Heart right ventricle (tissue), 16 donors: ENCODE measurements around the gene MLLT3. TPM values are rescaled to one million over a fixed set of nuclear protein-coding genes. Genes with fewer than 3 reads are reported as not detected.

ENCODE experiments used
- ATAC-seq, 8 donors: fragments of 200-7000 bp; cut with Tn5 transposase; one replicate each; pipeline ENCODE4 v1.9.1; 2020; ENCODE audit warnings: mild to moderate bottlenecking in 8 of 8, moderate library complexity in 8 of 8, moderate number of reproducible peaks in 1 of 8
- DNase-seq, 2 donors: peaks; one replicate each; pipeline ENCODE4 v3.0.0-alpha.2; 2020
- H3K27ac ChIP-seq, 10 donors: fragments of 200-600 bp; sonication (generic) in 2 of 10; one replicate each; pipeline versions ENCODE4 v1.5.0 to v1.8.0; 2020 to 2022; ENCODE audit warnings: mild to moderate bottlenecking in 3 of 10
- H3K27me3 ChIP-seq, 7 donors: fragments of 200-600 bp; one replicate each; pipeline ENCODE4 v1.8.0; 2021 to 2022; ENCODE audit warnings: mild to moderate bottlenecking in 2 of 7
- H3K36me3 ChIP-seq, 9 donors: fragments of 200-600 bp; sonication (generic) in 1 of 9; one replicate each; pipeline versions ENCODE4 v1.5.0 to v1.8.0; 2020 to 2022; ENCODE audit warnings: mild to moderate bottlenecking in 2 of 9
- H3K4me1 ChIP-seq, 9 donors: fragments of 200-600 bp; sonication (generic) in 1 of 9; one replicate each; pipeline versions ENCODE4 v1.5.0 to v1.8.0; 2020 to 2022; ENCODE audit warnings: mild to moderate bottlenecking in 4 of 9
- H3K4me3 ChIP-seq, 10 donors: fragments of 200-600 bp; sonication (generic) in 2 of 10; one replicate each; pipeline versions ENCODE4 v1.5.0 to v1.8.0; 2020 to 2022; ENCODE audit warnings: mild to moderate bottlenecking in 7 of 10, moderate library complexity in 2 of 10
- H3K9me3 ChIP-seq, 11 donors: fragments of 200-600 bp in 10 of 11; sonication (generic) in 2 of 11; one replicate each; pipeline versions ENCODE4 v1.5.0 to v1.8.0; 2013 to 2022; ENCODE audit warnings: mild to moderate bottlenecking in 2 of 11, control low read depth in 1 of 11, moderate library complexity in 1 of 11
- CTCF ChIP-seq, 9 donors: fragments of 200-600 bp; sonication (generic) in 2 of 9; IDR thresholded peaks; one replicate each; pipeline versions ENCODE4 v1.5.0 to v1.8.0; 2021 to 2022; ENCODE audit warnings: antibody characterized with exemption in 9 of 9, mild to moderate bottlenecking in 5 of 9, moderate library complexity in 1 of 9
- WGBS, 2 donors: extraction: QIAGEN DNeasy Blood & Tissue Kit; methylation state at CpG; one replicate each; pipeline ENCODE4 v1.1.7; 2013; ENCODE audit warnings: inconsistent platforms in 1 of 2; 5-methylcytosine and 5-hydroxymethylcytosine counted together
- intact Hi-C, 10 donors: fragments of 100-400 bp; cut with DNase I; formaldehyde crosslinking; loops; one replicate each; pipeline versions ENCODE4 v1.11.1 to v1.14.2; 2022
- polyA plus RNA-seq, 2 donors: library from polyadenylated mRNA; stranded (reverse); fragments of 200-250 nt; gene quantifications; one replicate each; pipeline ENCODE4 v1.2.3, GENCODE V29; 2013
- total RNA-seq, 10 donors: library from RNA; stranded (reverse); fragmentation: NEBNext Ultra II Directional in 3 of 10; extraction: Animal tissue kit (Norgen Biotek cat#: 25700) in 3 of 10; gene quantifications; one replicate each; pipeline versions ENCODE4 v1.2.1 to v1.2.4, GENCODE V29; 2021 to 2023
- donor health status: Arrhythmogenic right ventricular cardiomyopathy.
- donor health status: ischemic (EF 13 %, LVEDD 7.1; RV severe dilation, severe dysfunction).
- donor health status: healthy with polysubstance abuse.
- donor health status: DM: no; HTN: yes; CAD: no.
- donor health status: DM: no; HTN: no; CAD: no.
- donor health status: ischemic (EF 25% LVEDD 6.9; RV normal size, moderate dysfunction).
- donor health status: ischemic (EF 25% LVEDD 5.7; RV mildly dilated, moderate dysfunction).
- donor health status: healthy.
- donor health status: DM: yes; HTN: yes; CAD: no.
- donor health status: Ischemic cardiomyopathy.
- donor health status: ischemic (EF 35%, LVEDD 5.7; RV mildly dilated, moderate dysfunction).
- donor health status: nonischemic (EF 11% LVEDD 7.7; RV severe dilation, severe dysfunction).
- donor health status: DM: yes; HTN: yes; CAD: no.
- donor health status: PGD.
- donor health status: ischemic (EF 29% LVEDD 5.4; RV normal size, mild dysfunction).
- donor health status: nonischemic (EF 23%, LVEDD 6.1; RV moderate dilation, normal function).

The MLLT3 gene
- total and polyA plus RNA-seq, 12 donors = 4.3 to 22.7 (median 13.5) TPM

GRCh38 chr9:20464242-20464641 is 158.1 kb downstream of the MLLT3 start:
- H3K36me3 ChIP-seq = no peaks in the 10 kb centered on the region
- no peaks in the 10 kb centered on the region for H3K27me3 ChIP-seq
- H3K27ac ChIP-seq = no peak overlapping the region
- no peak for TF ChIP-seq CTCF (IDR thresholded peaks at IDR 0.05)
- no peaks in the 10 kb centered on the region for H3K9me3 ChIP-seq
- intact Hi-C loops = loop anchor here in 3 of 10 donors (2.0 to 10.0 kb wide), 3 partner anchors 31 to 61 kb away; no protein-coding TSS in a partner anchor
- DNase-seq = no peak
- no peak overlapping the region for H3K4me3 ChIP-seq
- 76 to 79% methylated on average over 4 of the region's 4 CpGs for WGBS, 2 donors
- ATAC-seq = no peak
- peaks cover 0 to 17% (median 3%) of the 10 kb centered on the region in 9 donors for H3K4me1 ChIP-seq

DNA sequence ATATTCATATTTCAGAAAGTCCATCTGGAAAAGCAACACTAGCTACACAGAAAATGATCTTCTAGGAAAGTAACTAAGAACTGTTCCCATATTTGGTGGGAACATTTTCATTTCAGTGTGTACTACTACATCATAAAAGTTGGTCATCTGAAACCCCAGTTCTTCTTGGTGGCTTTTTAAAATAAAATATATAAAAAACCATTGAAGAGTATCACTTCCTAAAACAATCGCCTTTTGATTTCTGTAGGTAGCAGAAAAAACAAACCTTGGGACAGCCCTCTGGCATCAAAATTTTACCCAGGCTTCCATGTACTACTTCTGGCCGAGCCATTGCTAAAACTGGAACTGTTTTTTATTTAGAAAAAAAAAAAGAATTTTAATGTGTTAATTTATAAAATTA is 158.5 kb downstream of the MLLT3 start:
- Histone ChIP-seq H3K4me3 (no peak overlapping the region), H3K27me3 (no peaks in the 10 kb centered on the region), H3K27ac (no peak overlapping the region), H3K9me3 (no peaks in the 10 kb centered on the region), H3K36me3 (no peaks in the 10 kb centered on the region), H3K4me1 (peaks cover 0 to 17% (median 3%) of the 10 kb centered on the region in 9 donors)
- no peak for TF ChIP-seq CTCF (IDR thresholded peaks at IDR 0.05)
- no peak for DNase-seq
- WGBS, 2 donors = 96 to 98% methylated on average over 2 of the region's 2 CpGs
- intact Hi-C loops = loop anchor here in 3 of 10 donors (2.0 to 10.0 kb wide), 3 partner anchors 31 to 61 kb away; no protein-coding TSS in a partner anchor
- no peak for ATAC-seq

GRCh38 chr9:20462410-20462809 is 159.9 kb downstream of the MLLT3 start:
- H3K4me3 ChIP-seq = no peak overlapping the region
- no peak for ATAC-seq

DNA sequence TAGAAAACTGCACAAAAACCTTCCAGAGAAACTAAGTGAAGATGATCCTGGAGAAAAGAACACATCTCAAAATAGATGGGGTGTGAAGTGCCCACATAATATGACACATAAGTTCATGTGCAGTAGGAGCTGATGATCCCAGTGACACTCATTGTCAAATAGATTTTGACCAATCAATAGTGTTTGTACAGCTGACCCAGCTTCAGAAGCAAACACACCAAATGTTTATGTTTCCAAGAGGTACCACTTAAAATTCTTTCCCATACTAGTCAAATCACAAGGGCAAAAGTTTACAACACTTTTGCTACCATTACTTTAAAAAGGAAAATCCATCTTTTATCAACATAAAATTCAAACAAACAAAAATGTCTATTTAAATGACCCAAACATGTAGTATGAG is 175.0 kb downstream of the MLLT3 start:
- H3K27ac ChIP-seq = no peak overlapping the region
- H3K4me1 ChIP-seq = peaks cover 0 to 12% (median 0%) of the 10 kb centered on the region in 9 donors
- H3K36me3 ChIP-seq = peaks cover 0 to 12% (median 0%) of the 10 kb centered on the region in 9 donors
- H3K4me3 ChIP-seq = no peak overlapping the region
- no peaks in the 10 kb centered on the region for H3K9me3 ChIP-seq
- no peak for DNase-seq
- intact Hi-C loops = no loop called here
- no peak for ATAC-seq
- TF ChIP-seq CTCF (IDR thresholded peaks at IDR 0.05) = no peak
- no peaks in the 10 kb centered on the region for H3K27me3 ChIP-seq

More at GRCh38 chr9:20462410-20462809, 159.9 kb downstream of the MLLT3 start:
- no peak for TF ChIP-seq CTCF (IDR thresholded peaks at IDR 0.05)
- H3K9me3 ChIP-seq = no peaks in the 10 kb centered on the region
- 94 to 96% methylated on average over 3 of the region's 3 CpGs for WGBS, 2 donors
- intact Hi-C loops = loop anchor here in 2 of 10 donors (10.0 kb wide), 2 partner anchors 58 to 62 kb away; no protein-coding TSS in a partner anchor
- H3K36me3 ChIP-seq = no peaks in the 10 kb centered on the region
- H3K27ac ChIP-seq = no peak overlapping the region
- no peaks in the 10 kb centered on the region for H3K27me3 ChIP-seq
- no peak for DNase-seq
- H3K4me1 ChIP-seq = peaks cover 0 to 17% (median 3%) of the 10 kb centered on the region in 9 donors
